ENCODE measurements around the gene YDJC. TPM values are rescaled to one million over a fixed set of nuclear protein-coding genes. Genes with fewer than 3 reads are reported as not detected.

The YDJC gene
- total and polyA plus RNA-seq, 2 experiments from 2014 or later = 53.3 to 83.7 TPM

GRCh38 chr22:21661991-21662390, 32.2 kb upstream of the YDJC start:
- no peak overlapping the region for H2AFZ ChIP-seq
- no peak overlapping the region for H3K4me3 ChIP-seq
- no peak overlapping the region for H3K4me2 ChIP-seq
- H3K36me3 Mint-ChIP-seq (ENCODE audit: low read depth) = peaks cover under 1% of the 10 kb centered on the region; the same call in 2 of the 3 replicates
- H3K9me3 Mint-ChIP-seq = no peaks in the 10 kb centered on the region; the same call in 1 of the 3 replicates
- H3K4me1 ChIP-seq (ENCODE audit: insufficient read depth) = peaks cover 1% of the 10 kb centered on the region
- H3K27ac Mint-ChIP-seq = no peak overlapping the region
- H3K79me2 ChIP-seq (replicated peaks; ENCODE audit: insufficient read depth) = peaks cover 3% of the 10 kb centered on the region
- TF ChIP-seq ZNF331 (CRISPR knock-in tag; IDR thresholded peaks at IDR 0.05; ENCODE audit: low read depth) (no peak), REST (IDR thresholded peaks at IDR 0.05; ENCODE audit: unreplicated experiment) (no peak), CTCF (conservative IDR thresholded peaks at IDR 0.05; ENCODE audit: low read depth in 2 of 2) (no peak), ZNF462 (CRISPR knock-in tag; IDR thresholded peaks at IDR 0.05) (no peak), EZH2phosphoT487 (IDR thresholded peaks at IDR 0.05; ENCODE audit: unreplicated experiment) (no peak), ZNF114 (CRISPR knock-in tag; IDR thresholded peaks at IDR 0.05) (no peak), CREB1 (CRISPR knock-in tag; IDR thresholded peaks at IDR 0.05; ENCODE audit: low read depth) (no peak), ETS1 (IDR thresholded peaks at IDR 0.05) (no peak), NANOG (IDR thresholded peaks at IDR 0.05; ENCODE audit: borderline replicate concordance) (no peak), STAT1 (IDR thresholded peaks at IDR 0.05; ENCODE audit: unreplicated experiment) (no peak), POLR2AphosphoS5 (IDR thresholded peaks at IDR 0.05; ENCODE audit: low read depth) (no peak), EZH2 (IDR thresholded peaks at IDR 0.05; ENCODE audit: low read depth, unreplicated experiment) (no peak), JUNB (IDR thresholded peaks at IDR 0.05; ENCODE audit: unreplicated experiment) (no peak)
- H3K36me3 ChIP-seq (ENCODE audit: insufficient read depth) = no peaks in the 10 kb centered on the region
- H4K20me1 ChIP-seq (replicated peaks; ENCODE audit: insufficient read depth) = no peaks in the 10 kb centered on the region
- peaks cover 13% of the 10 kb centered on the region for H3K4me1 Mint-ChIP-seq
- ATAC-seq = no peak
- H3K27ac ChIP-seq (ENCODE audit: low read depth) = no peak overlapping the region
- no peaks in the 10 kb centered on the region for H3K9me2 ChIP-seq (ENCODE audit: insufficient read depth)
- H3F3A ChIP-seq (replicated peaks; ENCODE audit: low read depth) = peaks cover 21% of the 10 kb centered on the region
- H3K4me3 Mint-ChIP-seq = no peak overlapping the region
- H3K27me3 Mint-ChIP-seq (ENCODE audit: insufficient read depth, low read depth, poor library complexity) = peaks cover 23% of the 10 kb centered on the region
- DNase-seq (ENCODE audit: low spot score) = no peak
- H3K27me3 ChIP-seq (ENCODE audit: insufficient read depth) = no peaks in the 10 kb centered on the region
